Measurements from ENCODE around the gene CHRNA10. TPM values are rescaled to one million over a fixed set of nuclear protein-coding genes. Genes with fewer than 3 reads are reported as not detected.
"Not testable (repeated sequence)": the region's sequence is repeated elsewhere in the genome, so short reads cannot be mapped to it uniquely, and the experiment has no call there.

CHRNA10 gene
- polyA plus RNA-seq, 3 donors: 0.73 TPM; not detected in 2

DNA sequence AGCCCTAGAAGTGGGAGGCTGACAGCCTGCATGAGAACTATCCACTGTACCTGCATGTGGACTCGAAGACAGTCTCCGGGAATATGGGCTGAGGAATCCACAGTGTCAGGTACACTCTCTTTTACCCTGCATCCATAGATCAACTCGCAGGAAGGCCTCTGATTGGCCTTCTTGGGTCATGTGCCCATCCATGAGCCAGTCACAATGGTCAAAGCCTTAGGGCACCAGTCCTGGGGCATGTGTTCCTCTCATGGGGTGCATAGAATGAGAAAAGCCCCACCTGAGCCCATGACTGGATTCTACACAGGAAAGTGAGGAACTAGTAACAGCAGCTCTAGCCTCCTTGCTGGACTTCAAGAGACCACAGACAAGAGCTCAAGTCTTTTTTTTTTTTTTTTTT lies 15.6 kb downstream of the CHRNA10 start:
- peaks cover 2 to 6% of the 10 kb centered on the region in 2 donors for H3K27me3 ChIP-seq (ENCODE audit: control insufficient read depth in 2 of 2, insufficient read depth in 2 of 2, low read length in 2 of 2)
- WGBS (ENCODE audit: insufficient coverage): 100% methylated on average over 3 of the region's 3 CpGs
- H3K36me3 Mint-ChIP-seq: no peaks in the 10 kb centered on the region

DNA sequence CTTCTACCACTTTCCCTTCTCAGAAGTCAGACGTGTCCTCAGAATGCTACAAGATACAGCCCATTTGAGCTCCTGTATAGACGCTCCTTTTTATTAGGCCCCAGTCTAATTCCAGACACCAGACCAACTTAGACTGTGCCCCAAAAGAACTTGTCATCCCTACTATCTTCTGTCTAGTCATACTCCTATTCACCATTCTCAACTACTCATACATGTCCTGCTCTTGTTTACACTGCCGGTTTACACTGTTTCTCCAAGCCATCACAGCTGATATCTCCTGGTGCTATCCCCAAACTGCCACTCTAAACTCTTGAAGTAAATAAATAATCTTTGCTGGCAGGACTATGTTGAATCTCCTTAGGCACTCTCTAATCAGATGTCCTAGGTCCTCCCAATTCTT lies 18.7 kb downstream of the CHRNA10 start:
- WGBS (ENCODE audit: insufficient coverage): 100% methylated on average over 1 of the region's 3 CpGs
- H3K27ac ChIP-seq (ENCODE audit: low read depth in 1 of 2, low read length in 2 of 2); H3K4me3 ChIP-seq (replicated peaks in 1 of 3; ENCODE audit: low read depth in 2 of 3, low read length in 3 of 3); H3K4me1 ChIP-seq (ENCODE audit: control insufficient read depth in 1 of 2, insufficient read depth in 2 of 2, low read length in 2 of 2); H3K4me3 Mint-ChIP-seq; H3K36me3 ChIP-seq (replicated peaks in 1 of 2; ENCODE audit: control insufficient read depth in 1 of 2, insufficient read depth in 2 of 2, low read length in 2 of 2); H3K9me3 ChIP-seq (replicated peaks in 1 of 2; ENCODE audit: control insufficient read depth in 1 of 2, insufficient read depth in 1 of 2, low read length in 2 of 2); H2AFZ ChIP-seq (ENCODE audit: insufficient read depth, low read depth, low read length, poor library complexity, severe bottlenecking); DNase-seq; H3K27ac Mint-ChIP-seq; intact Hi-C loops (cut with micrococcal nuclease); H3K36me3 Mint-ChIP-seq; H3K4me2 ChIP-seq (replicated peaks; ENCODE audit: extremely low read depth, low read length, poor library complexity, severe bottlenecking); H3K4me1 Mint-ChIP-seq; H4K20me1 ChIP-seq (ENCODE audit: insufficient read depth, low read length); H3K9me3 Mint-ChIP-seq; H3K9ac ChIP-seq (ENCODE audit: insufficient read depth, low read length, poor library complexity, severe bottlenecking); H3K27me3 ChIP-seq (ENCODE audit: control insufficient read depth in 2 of 2, insufficient read depth in 2 of 2, low read length in 2 of 2); H3K79me2 ChIP-seq (ENCODE audit: insufficient read depth, low read length): not testable (repeated sequence)
- H3K27me3 Mint-ChIP-seq (ENCODE audit: low read depth in 3 of 3): peaks cover 17 to 30% (median 21%) of the 10 kb centered on the region in 3 donors

More for the DNA sequence above, 15.6 kb downstream of the CHRNA10 start:
- Histone ChIP-seq H3K4me1 (ENCODE audit: control insufficient read depth in 1 of 2, insufficient read depth in 2 of 2, low read length in 2 of 2) (no peaks in the 10 kb centered on the region), H3K36me3 (replicated peaks in 1 of 2; ENCODE audit: control insufficient read depth in 1 of 2, insufficient read depth in 2 of 2, low read length in 2 of 2) (no peaks in the 10 kb centered on the region), H3K79me2 (ENCODE audit: insufficient read depth, low read length) (no peaks in the 10 kb centered on the region), H3K4me2 (replicated peaks; ENCODE audit: extremely low read depth, low read length, poor library complexity, severe bottlenecking) (no peak overlapping the region), H3K9ac (ENCODE audit: insufficient read depth, low read length, poor library complexity, severe bottlenecking) (no peak overlapping the region), H3K27ac (ENCODE audit: low read depth in 1 of 2, low read length in 2 of 2) (no peak overlapping the region), H4K20me1 (ENCODE audit: insufficient read depth, low read length) (no peaks in the 10 kb centered on the region), H3K9me3 (replicated peaks in 1 of 2; ENCODE audit: control insufficient read depth in 1 of 2, insufficient read depth in 1 of 2, low read length in 2 of 2) (no peaks in the 10 kb centered on the region), H2AFZ (ENCODE audit: insufficient read depth, low read depth, low read length, poor library complexity, severe bottlenecking) (no peak overlapping the region), H3K4me3 (replicated peaks in 1 of 3; ENCODE audit: low read depth in 2 of 3, low read length in 3 of 3) (no peak overlapping the region)
- Mint-ChIP-seq H3K4me3 (no peak overlapping the region), H3K27me3 (ENCODE audit: low read depth in 3 of 3) (peaks cover 8 to 14% (median 11%) of the 10 kb centered on the region in 3 donors), H3K4me1 (no peaks in the 10 kb centered on the region), H3K27ac (no peak overlapping the region), H3K9me3 (no peaks in the 10 kb centered on the region)
- no peak for DNase-seq
- TF ChIP-seq CTCF (IDR thresholded peaks at IDR 0.05): no peak
- intact Hi-C loops (cut with micrococcal nuclease): no loop called here

GRCh38 chr11:3649374-3649773 lies 21.8 kb downstream of the CHRNA10 start:
- H3K4me3 ChIP-seq (replicated peaks in 1 of 3; ENCODE audit: low read depth in 2 of 3, low read length in 3 of 3); H3K4me3 Mint-ChIP-seq; H2AFZ ChIP-seq (ENCODE audit: insufficient read depth, low read depth, low read length, poor library complexity, severe bottlenecking); H3K4me1 Mint-ChIP-seq; DNase-seq; H3K27ac ChIP-seq (ENCODE audit: low read depth in 1 of 2, low read length in 2 of 2); H3K9ac ChIP-seq (ENCODE audit: insufficient read depth, low read length, poor library complexity, severe bottlenecking); H3K9me3 Mint-ChIP-seq; H3K36me3 ChIP-seq (replicated peaks in 1 of 2; ENCODE audit: control insufficient read depth in 1 of 2, insufficient read depth in 2 of 2, low read length in 2 of 2); H3K79me2 ChIP-seq (ENCODE audit: insufficient read depth, low read length); intact Hi-C loops (cut with micrococcal nuclease); H3K9me3 ChIP-seq (replicated peaks in 1 of 2; ENCODE audit: control insufficient read depth in 1 of 2, insufficient read depth in 1 of 2, low read length in 2 of 2); H3K4me2 ChIP-seq (replicated peaks; ENCODE audit: extremely low read depth, low read length, poor library complexity, severe bottlenecking); H3K36me3 Mint-ChIP-seq; H3K4me1 ChIP-seq (ENCODE audit: control insufficient read depth in 1 of 2, insufficient read depth in 2 of 2, low read length in 2 of 2); H3K27me3 ChIP-seq (ENCODE audit: control insufficient read depth in 2 of 2, insufficient read depth in 2 of 2, low read length in 2 of 2); H4K20me1 ChIP-seq (ENCODE audit: insufficient read depth, low read length); H3K27ac Mint-ChIP-seq: not testable (repeated sequence)
- H3K27me3 Mint-ChIP-seq (ENCODE audit: low read depth in 3 of 3): peaks cover 12 to 33% (median 28%) of the 10 kb centered on the region in 3 donors
- WGBS (ENCODE audit: insufficient coverage): 54% methylated on average over 9 of the region's 9 CpGs

- H3K4me3 Mint-ChIP-seq; H3K36me3 Mint-ChIP-seq; H3K4me1 ChIP-seq (ENCODE audit: control insufficient read depth in 1 of 2, insufficient read depth in 2 of 2, low read length in 2 of 2); H3K27me3 ChIP-seq (ENCODE audit: control insufficient read depth in 2 of 2, insufficient read depth in 2 of 2, low read length in 2 of 2); H3K36me3 ChIP-seq (replicated peaks in 1 of 2; ENCODE audit: control insufficient read depth in 1 of 2, insufficient read depth in 2 of 2, low read length in 2 of 2); H4K20me1 ChIP-seq (ENCODE audit: insufficient read depth, low read length); DNase-seq; H3K4me2 ChIP-seq (replicated peaks; ENCODE audit: extremely low read depth, low read length, poor library complexity, severe bottlenecking); H3K27ac ChIP-seq (ENCODE audit: low read depth in 1 of 2, low read length in 2 of 2); H3K9ac ChIP-seq (ENCODE audit: insufficient read depth, low read length, poor library complexity, severe bottlenecking); H3K79me2 ChIP-seq (ENCODE audit: insufficient read depth, low read length); H3K4me1 Mint-ChIP-seq; H2AFZ ChIP-seq (ENCODE audit: insufficient read depth, low read depth, low read length, poor library complexity, severe bottlenecking); H3K27ac Mint-ChIP-seq; H3K4me3 ChIP-seq (replicated peaks in 1 of 3; ENCODE audit: low read depth in 2 of 3, low read length in 3 of 3); intact Hi-C loops (cut with micrococcal nuclease): not testable (repeated sequence)
- Mint-ChIP-seq H3K27me3 (ENCODE audit: low read depth in 3 of 3) (peaks cover 14 to 38% (median 33%) of the 10 kb centered on the region in 3 donors), H3K9me3 (peaks cover 0 to 14% (median 10%) of the 10 kb centered on the region in 7 donors)
- H3K9me3 ChIP-seq (replicated peaks in 1 of 2; ENCODE audit: control insufficient read depth in 1 of 2, insufficient read depth in 1 of 2, low read length in 2 of 2): peaks cover 6 to 10% of the 10 kb centered on the region in 2 donors
- 90% methylated on average over 9 of the region's 13 CpGs for WGBS (ENCODE audit: insufficient coverage)
These were observed 22.3 kb downstream of the CHRNA10 start for GRCh38 chr11:3648843-3649242.
